ENCODE data around the gene PHACTR1.

The PHACTR1 gene

DNA sequence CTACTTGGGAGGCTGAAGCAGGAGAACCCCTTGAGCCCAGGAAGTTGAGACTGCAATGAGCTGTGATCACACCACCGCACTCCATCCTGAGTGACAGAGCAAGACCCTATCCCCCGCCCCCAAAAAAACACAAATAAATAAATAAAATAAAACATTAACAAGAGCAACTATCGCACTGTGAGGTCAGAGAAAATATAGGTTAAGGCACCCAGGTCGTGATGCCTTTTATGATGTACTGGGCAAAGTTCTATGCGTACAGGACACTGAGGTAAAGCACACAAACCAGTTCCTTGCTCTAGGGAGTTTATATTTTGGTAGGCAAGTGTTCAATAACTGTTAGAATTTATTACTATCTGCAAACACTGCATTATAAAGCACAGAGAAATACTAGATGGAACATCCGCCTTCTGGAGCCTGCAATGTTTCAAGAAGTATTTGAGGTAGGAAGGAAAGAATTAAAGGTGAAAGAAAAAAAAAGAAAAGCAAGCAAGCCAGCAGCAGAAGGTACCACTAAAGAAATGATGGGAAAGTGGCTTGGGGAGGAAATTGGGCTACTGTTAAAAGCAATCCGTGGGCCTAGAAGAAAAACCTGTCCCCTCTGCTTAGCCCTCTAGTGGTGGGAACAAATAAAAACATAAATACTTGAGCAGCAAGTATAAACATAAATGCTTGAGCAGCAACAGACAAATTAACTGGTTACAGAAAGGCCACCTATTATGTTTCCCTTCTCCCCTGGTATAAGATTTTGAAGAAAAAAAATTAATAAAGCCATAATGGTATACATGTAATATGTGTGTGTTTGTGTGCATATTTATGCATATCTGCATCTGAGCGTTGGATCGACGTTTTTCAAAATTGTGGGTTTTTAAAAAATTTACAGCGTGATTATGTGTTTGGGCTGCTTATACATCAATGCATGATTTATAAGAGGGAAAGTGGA is 128.0 kb downstream of the PHACTR1 start:
- no peak for DNase-seq (ENCODE audit: low read depth)
- no peak overlapping the region for H3K4me3 ChIP-seq (ENCODE audit: control insufficient read depth, low read depth, low read length)
- TF ChIP-seq, protein P1, sequence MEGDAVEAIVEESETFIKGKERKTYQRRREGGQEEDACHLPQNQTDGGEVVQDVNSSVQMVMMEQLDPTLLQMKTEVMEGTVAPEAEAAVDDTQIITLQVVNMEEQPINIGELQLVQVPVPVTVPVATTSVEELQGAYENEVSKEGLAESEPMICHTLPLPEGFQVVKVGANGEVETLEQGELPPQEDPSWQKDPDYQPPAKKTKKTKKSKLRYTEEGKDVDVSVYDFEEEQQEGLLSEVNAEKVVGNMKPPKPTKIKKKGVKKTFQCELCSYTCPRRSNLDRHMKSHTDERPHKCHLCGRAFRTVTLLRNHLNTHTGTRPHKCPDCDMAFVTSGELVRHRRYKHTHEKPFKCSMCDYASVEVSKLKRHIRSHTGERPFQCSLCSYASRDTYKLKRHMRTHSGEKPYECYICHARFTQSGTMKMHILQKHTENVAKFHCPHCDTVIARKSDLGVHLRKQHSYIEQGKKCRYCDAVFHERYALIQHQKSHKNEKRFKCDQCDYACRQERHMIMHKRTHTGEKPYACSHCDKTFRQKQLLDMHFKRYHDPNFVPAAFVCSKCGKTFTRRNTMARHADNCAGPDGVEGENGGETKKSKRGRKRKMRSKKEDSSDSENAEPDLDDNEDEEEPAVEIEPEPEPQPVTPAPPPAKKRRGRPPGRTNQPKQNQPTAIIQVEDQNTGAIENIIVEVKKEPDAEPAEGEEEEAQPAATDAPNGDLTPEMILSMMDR (IDR thresholded peaks at IDR 0.05; ENCODE audit: control insufficient read depth, insufficient read depth, low read depth, low read length, missing control alignments): peak; percentile 65

DNA sequence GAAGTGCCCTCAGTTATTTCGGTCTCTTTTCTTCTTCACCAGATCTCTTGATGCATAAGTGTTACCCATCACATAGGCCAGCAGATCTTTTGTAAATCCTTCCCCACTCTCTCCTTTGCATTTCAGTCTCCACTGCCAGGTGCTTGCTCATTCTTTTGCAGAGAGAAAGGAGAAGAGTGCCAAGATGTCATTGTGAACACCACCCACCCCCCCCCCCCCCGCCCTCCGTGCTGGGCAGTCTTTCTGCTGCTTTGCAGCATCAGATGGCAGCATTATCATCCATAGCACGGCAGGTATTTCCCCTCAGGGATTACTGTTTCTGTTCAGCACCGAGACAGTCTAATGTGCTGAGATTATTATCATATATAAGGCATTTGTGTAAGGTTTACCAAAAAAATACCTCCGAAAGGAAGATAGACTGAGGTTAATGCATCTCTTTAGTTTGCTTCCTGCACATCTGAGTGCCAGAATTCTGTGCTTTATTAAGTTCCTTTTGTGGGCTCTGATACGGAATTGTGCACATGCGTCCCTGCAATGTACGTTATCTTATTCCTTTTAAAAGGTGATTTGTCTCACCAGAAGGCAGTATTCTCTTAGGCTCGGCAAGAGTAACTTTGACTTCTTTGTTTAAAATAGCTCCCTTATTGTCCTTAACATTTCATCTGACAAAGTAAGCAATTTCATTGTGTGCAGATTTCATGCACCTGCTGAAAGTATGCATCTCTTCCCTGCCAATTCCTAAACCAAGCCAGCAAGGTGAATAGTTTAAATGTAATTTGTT is 128.8 kb downstream of the PHACTR1 start:
- TF ChIP-seq, protein P1 (IDR thresholded peaks at IDR 0.05; ENCODE audit: control insufficient read depth, insufficient read depth, low read depth, low read length, missing control alignments): no peak
- no peak overlapping the region for H3K4me3 ChIP-seq (ENCODE audit: control insufficient read depth, low read depth, low read length)
- DNase-seq (ENCODE audit: low read depth): no peak

DNA sequence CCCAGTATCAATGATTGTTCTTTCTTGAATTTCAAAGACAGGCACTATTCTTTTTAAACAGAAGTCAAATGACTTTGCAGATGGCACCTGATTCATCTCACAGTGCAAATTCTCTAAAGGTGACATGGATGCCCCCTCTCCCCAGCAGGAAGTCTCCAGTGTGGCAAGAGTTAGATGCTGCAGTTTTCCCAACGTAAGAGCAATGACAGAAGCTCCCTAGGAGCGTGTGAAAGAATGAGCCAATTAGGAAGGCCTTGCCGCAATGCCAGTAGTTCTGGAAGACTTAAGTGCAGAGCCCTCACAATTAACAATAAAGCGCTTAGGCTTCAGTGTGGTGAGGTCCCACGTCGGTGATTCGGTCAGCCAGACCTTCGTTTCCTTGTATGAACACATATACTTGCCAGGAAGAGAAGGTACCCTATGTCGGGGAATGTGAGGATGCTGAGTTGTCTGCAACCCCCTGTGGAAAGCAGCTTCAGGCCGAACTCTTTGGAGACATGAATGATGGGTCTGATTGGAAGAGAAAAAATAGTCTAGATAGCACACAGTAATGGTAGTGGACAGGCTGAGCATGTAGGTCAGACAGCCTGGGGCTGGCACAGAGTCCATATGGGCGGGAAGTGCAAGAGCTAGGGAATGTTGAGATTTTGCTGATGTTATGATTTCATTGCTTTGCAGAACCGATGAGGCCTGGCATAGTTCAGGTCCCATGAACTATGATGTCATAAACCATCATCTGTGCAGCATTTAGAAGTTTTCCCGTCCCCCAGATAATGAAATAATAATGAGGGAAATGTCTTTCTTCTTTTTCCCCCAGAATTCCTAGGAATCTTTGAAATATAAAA is 132.6 kb downstream of the PHACTR1 start:
- DNase-seq (ENCODE audit: low read depth): no peak
- TF ChIP-seq, protein P1 (IDR thresholded peaks at IDR 0.05; ENCODE audit: control insufficient read depth, insufficient read depth, low read depth, low read length, missing control alignments): no peak
- H3K4me3 ChIP-seq (ENCODE audit: control insufficient read depth, low read depth, low read length): no peak overlapping the region

DNA sequence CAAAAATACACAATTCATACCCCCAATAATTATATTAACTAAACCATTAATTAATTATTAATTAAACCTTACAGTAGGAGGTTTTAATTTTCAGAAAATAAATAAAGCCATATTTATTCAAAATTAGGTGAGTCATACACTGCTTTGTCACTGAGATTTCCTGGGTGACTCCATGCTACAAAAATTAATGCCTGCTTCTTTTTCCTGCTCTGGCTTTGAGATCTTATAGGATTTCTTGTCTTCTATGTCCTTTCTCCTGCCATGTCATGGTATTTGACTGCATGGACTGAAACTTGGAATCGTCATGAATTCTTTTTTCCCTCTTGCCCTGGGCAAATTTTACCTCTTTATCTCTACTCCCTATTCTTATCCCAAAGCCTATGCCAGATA is 133.2 kb downstream of the PHACTR1 start:
- TF ChIP-seq, protein P1 (IDR thresholded peaks at IDR 0.05; ENCODE audit: control insufficient read depth, insufficient read depth, low read depth, low read length, missing control alignments): no peak
- no peak for DNase-seq (ENCODE audit: low read depth)
- H3K4me3 ChIP-seq (ENCODE audit: control insufficient read depth, low read depth, low read length): no peak overlapping the region

DNA sequence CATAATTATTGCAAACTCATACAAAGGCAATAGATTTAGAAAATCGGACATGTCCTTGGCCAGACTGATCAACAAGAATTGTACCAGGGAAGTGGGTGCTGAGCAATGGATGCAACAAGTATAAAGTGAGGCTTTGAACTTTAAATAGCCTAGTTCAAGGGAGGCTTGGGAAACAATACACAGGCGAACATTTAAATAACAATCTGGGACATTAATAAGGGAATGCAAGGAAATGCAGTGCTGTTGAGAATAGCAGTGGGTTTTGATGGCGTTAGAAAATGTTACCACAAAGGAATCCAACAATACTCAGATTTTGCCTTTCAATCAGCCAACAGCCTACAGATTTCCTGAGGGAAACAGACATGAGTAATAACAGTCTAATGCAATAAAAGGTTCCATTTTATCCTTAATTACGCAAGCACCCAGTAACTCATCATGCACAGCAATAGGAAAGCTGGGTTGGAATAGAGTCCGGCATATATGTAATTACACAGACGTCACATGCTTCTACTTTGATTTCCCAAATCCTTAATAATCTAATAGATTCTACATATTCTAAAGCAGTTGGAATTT is 134.6 kb downstream of the PHACTR1 start:
- no peak for DNase-seq (ENCODE audit: low read depth)
- TF ChIP-seq, protein P1 (IDR thresholded peaks at IDR 0.05; ENCODE audit: control insufficient read depth, insufficient read depth, low read depth, low read length, missing control alignments): no peak
- H3K4me3 ChIP-seq (ENCODE audit: control insufficient read depth, low read depth, low read length): no peak overlapping the region

DNA sequence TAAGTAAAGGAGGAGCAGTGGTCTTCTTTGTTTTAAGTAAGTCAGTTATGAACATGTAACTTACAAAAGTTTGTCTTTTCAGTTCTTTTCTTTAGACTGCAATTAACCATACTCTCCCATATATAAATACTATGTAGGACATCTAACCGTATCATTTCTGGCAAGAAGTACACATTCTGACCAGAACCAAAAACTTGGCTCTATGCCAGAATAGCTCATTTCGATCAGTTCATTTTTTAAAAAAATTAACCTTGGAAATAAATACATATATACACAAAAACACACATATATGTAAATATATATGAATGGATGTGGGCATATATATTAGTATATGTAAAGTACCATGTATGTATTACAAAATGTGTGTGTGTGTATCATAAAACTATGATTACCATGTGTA is 145.0 kb downstream of the PHACTR1 start:
- no peak overlapping the region for H3K4me3 ChIP-seq (ENCODE audit: control insufficient read depth, low read depth, low read length)

More for the DNA sequence above, 145.0 kb downstream of the PHACTR1 start:
- TF ChIP-seq, protein P1 (IDR thresholded peaks at IDR 0.05; ENCODE audit: control insufficient read depth, insufficient read depth, low read depth, low read length, missing control alignments): no peak
- DNase-seq (ENCODE audit: low read depth): no peak

Data from AG09309 (cell line).